ENCODE measurements around the gene RPLP2. TPM values are rescaled to one million over a fixed set of nuclear protein-coding genes. Genes with fewer than 3 reads are reported as not detected.

Gene RPLP2
- total and polyA plus RNA-seq, 7 experiments from 2014 or later: 2,266 to 5,944 (median 4,844) TPM

DNA sequence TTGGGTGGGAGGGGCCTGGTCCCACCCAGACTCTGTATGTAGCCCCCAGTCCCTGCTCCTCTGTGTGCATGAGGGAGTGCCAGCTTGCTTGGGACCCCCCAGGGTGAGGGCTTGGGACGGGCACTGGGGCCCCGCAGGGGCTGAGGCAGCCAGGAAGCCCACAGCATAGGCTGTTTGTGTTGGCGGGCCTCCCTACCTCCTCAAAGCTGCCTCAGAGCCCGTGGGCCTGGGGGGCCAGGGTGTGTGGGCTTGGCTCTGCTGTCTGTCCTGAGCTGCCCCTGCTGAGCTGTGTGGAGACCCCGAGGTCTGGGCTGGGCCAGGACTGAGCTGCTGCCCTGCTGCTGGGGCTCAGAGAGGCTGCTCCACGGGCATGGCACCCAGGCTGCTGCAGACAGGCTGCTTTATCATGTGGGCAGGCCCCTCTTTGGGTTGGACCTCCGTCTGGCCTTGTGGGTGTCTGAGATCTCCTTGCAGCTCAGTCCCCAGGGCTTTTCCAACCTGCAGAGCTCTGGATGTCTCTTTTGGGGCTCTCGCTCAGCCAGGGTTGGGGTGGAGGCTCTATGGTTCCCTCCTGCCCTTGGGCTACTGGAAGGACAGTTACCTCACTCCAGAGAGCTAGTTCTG, 36.2 kb downstream of the RPLP2 start:
- no peak for DNase-seq
- Histone ChIP-seq H3K36me3 (ENCODE audit: control insufficient read depth in 2 of 3, insufficient read depth in 3 of 3, low read length in 3 of 3) (peaks cover 0 to 4% (median 0%) of the 10 kb centered on the region in 3 experiments), H3K4me1 (ENCODE audit: control insufficient read depth in 2 of 2, insufficient read depth in 2 of 2, low read length in 2 of 2) (peaks cover 13 to 23% of the 10 kb centered on the region in 2 donors), H3K27ac (ENCODE audit: low read depth, low read length) (no peak overlapping the region), H3K4me3 (ENCODE audit: low read length) (no peak overlapping the region), H3K9me3 (ENCODE audit: control insufficient read depth in 2 of 3, low read length in 3 of 3) (no peaks in the 10 kb centered on the region), H3K27me3 (ENCODE audit: control insufficient read depth in 2 of 2, insufficient read depth in 2 of 2, low read length in 2 of 2) (peaks cover 0 to 6% of the 10 kb centered on the region in 2 donors)
- H3K9me3 Mint-ChIP-seq: no peaks in the 10 kb centered on the region
- CTCF ChIA-PET: interaction anchor here (0.6 to 0.7 kb wide), 2 partner anchors 108 to 209 kb away, joined by 3 read pairs; no protein-coding TSS in a partner anchor
- POLR2A ChIA-PET: interaction anchor here (1.0 kb wide), 1 partner anchor 205 kb away, joined by 3 read pairs; no protein-coding TSS in a partner anchor
- H3K27ac Mint-ChIP-seq: peak overlapping the region in 1 of 9 donors; percentile 8
- no peak for ATAC-seq
- intact Hi-C loops (cut with micrococcal nuclease): loop anchor here (5.0 to 10.0 kb wide), 3 partner anchors 66 to 539 kb away; partner anchors contain the start of genes BRSK2 (in 1 of the 2) and CHID1 (in 1 of the 2)
- H3K36me3 Mint-ChIP-seq: no peaks in the 10 kb centered on the region
- H3K4me3 Mint-ChIP-seq: peak overlapping the region in 1 of 10 donors; percentile 13
- H3K27me3 Mint-ChIP-seq: peaks cover 0 to 12% (median 0%) of the 10 kb centered on the region in 5 donors
- H3K4me1 Mint-ChIP-seq: peaks cover 5 to 22% (median 16%) of the 10 kb centered on the region in 7 donors

DNA sequence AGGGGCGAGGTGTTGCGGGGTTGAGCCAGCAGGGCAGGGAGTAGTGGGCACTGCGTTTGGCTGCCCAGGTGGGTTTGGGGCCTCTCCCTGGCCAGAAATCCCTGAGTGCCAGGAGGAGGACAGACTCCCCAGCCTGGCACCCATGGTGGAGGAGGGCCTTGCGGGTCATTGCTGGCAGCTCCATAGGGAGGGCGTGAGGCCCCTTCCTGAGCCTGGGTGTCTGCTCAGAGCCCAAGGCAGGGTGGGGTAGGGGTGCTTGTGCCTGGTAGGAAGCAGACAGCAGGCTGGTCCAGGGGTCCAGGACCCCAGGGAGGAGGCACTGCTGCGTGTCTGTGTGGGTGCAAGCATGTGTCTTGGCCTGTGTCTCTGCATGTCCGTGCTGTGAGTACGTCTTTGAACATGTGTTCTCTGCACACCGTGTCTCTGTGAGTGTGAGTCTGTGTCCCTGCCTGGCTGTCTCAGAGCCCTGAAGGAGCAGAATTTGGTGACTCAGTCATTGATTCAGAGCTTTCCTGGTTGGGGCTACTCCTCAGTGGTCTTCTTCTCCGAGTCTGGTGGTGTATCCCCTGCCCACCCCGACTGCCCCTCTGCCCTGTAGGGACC, 36.8 kb downstream of the RPLP2 start:
- Mint-ChIP-seq H3K4me3 (peak overlapping the region in 3 of 10 donors; percentile 10 to 13 (median 12)), H3K36me3 (no peaks in the 10 kb centered on the region), H3K27me3 (peaks cover 0 to 12% (median 0%) of the 10 kb centered on the region in 5 donors), H3K9me3 (no peaks in the 10 kb centered on the region), H3K27ac (no peak overlapping the region), H3K4me1 (peaks cover 5 to 17% (median 11%) of the 10 kb centered on the region in 7 donors)
- Histone ChIP-seq H3K4me1 (ENCODE audit: control insufficient read depth in 2 of 2, insufficient read depth in 2 of 2, low read length in 2 of 2) (peaks cover 7 to 18% of the 10 kb centered on the region in 2 donors), H3K27ac (ENCODE audit: low read depth, low read length) (no peak overlapping the region), H3K36me3 (ENCODE audit: control insufficient read depth in 2 of 3, insufficient read depth in 3 of 3, low read length in 3 of 3) (peaks cover 0 to 4% (median 0%) of the 10 kb centered on the region in 3 experiments), H3K9me3 (ENCODE audit: control insufficient read depth in 2 of 3, low read length in 3 of 3) (no peaks in the 10 kb centered on the region), H3K4me3 (ENCODE audit: low read length) (no peak overlapping the region), H3K27me3 (ENCODE audit: control insufficient read depth in 2 of 2, insufficient read depth in 2 of 2, low read length in 2 of 2) (peaks cover 0 to 6% of the 10 kb centered on the region in 2 donors)
- no peak for DNase-seq
- no peak for ATAC-seq
- POLR2A ChIA-PET: interaction anchor here (2.2 kb wide), 1 partner anchor 27 kb away, joined by 6 read pairs; no protein-coding TSS in a partner anchor
- intact Hi-C loops (cut with micrococcal nuclease): loop anchor here (5.0 to 10.0 kb wide), 3 partner anchors 66 to 538 kb away; partner anchors contain the start of genes BRSK2 (in 1 of the 2) and CHID1 (in 1 of the 2)
- CTCF ChIA-PET: interaction anchor here (0.7 kb wide), 1 partner anchor 107 kb away, joined by 3 read pairs; no protein-coding TSS in a partner anchor

DNA sequence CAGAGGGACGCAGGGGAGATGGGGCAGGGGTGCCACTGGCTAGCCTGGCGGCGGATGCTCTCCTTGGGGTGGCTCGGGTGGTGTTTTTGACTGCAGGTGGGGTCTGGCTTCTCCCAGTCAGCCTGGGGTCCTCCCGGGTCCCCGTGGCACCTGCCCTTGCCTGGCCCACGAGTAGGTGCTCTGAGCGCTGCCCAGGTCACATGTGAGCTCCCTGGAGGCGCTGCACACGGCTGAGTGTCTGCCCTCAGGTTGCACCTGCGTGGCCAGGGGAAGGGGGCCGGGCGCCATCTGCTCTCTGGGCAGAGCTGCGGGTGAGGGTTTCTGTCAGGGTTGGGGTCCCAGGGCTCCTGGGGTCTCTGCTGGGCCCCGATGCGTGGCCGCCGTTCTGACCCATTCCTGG, 38.1 kb downstream of the RPLP2 start:
- no peaks in the 10 kb centered on the region for H3K36me3 Mint-ChIP-seq
- H3K27me3 Mint-ChIP-seq: peaks cover 0 to 12% (median 0%) of the 10 kb centered on the region in 5 donors
- no peaks in the 10 kb centered on the region for H3K9me3 ChIP-seq (ENCODE audit: control insufficient read depth in 2 of 3, low read length in 3 of 3)
- intact Hi-C loops (cut with micrococcal nuclease): loop anchor here (1.0 to 10.0 kb wide), 5 partner anchors 63 to 537 kb away; partner anchors contain the start of genes CHID1 (in 2 of the 2) and BRSK2 (in 1 of the 2)
- H3K9me3 Mint-ChIP-seq: no peaks in the 10 kb centered on the region
- peaks cover 5 to 17% (median 11%) of the 10 kb centered on the region in 7 donors for H3K4me1 Mint-ChIP-seq
- no peak overlapping the region for H3K27ac ChIP-seq (ENCODE audit: low read depth, low read length)
- peaks cover 0 to 6% of the 10 kb centered on the region in 2 donors for H3K27me3 ChIP-seq (ENCODE audit: control insufficient read depth in 2 of 2, insufficient read depth in 2 of 2, low read length in 2 of 2)
- no peaks in the 10 kb centered on the region for H3K36me3 ChIP-seq (ENCODE audit: control insufficient read depth in 2 of 3, insufficient read depth in 3 of 3, low read length in 3 of 3)
- ChIA-PET POLR2A (interaction anchor here (0.5 to 2.2 kb wide), 2 partner anchors 28 to 209 kb away, joined by 3 to 6 read pairs; no protein-coding TSS in a partner anchor), CTCF (interaction anchor here (1.0 to 2.9 kb wide), 3 partner anchors 10 to 203 kb away, joined by 3 to 19 read pairs (median 3); partner anchors contain the start of gene CHID1)
- no peak overlapping the region for H3K4me3 ChIP-seq (ENCODE audit: low read length)
- ATAC-seq: no peak
- H3K4me1 ChIP-seq (ENCODE audit: control insufficient read depth in 2 of 2, insufficient read depth in 2 of 2, low read length in 2 of 2): peaks cover 7 to 18% of the 10 kb centered on the region in 2 donors
- no peak for DNase-seq
- peak overlapping the region in 1 of 10 donors; percentile 83 for H3K4me3 Mint-ChIP-seq
- no peak overlapping the region for H3K27ac Mint-ChIP-seq

DNA sequence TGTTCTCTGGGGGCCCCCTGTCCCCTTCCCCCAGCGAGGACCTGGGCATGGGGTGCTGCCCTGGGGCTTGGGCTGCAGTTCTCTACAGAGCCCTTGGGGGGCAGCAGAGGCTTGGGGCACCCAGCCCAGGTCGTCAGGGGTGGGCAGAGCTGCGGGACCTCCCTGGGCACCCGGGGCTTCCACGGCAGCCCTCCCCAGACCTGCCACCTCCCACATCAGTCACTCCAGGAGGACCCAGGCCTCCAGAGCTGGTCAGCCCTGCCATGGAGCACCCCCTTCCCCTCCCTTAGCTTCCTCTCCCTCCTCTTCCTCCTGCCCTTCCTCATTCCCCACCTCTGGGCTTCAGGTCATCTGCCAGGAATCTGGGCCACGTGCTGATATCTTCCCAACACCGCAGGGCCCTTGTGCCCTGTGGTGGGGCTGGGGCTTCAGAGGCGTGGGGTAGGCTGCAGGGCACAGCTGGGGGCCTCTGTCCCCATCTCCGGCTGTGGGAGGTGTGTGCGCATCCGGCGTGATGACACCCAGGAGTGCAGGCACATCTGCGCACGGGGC, 38.7 kb downstream of the RPLP2 start:
- Mint-ChIP-seq H3K4me3 (peak overlapping the region; percentile 14 to 83 (median 54)), H3K9me3 (no peaks in the 10 kb centered on the region), H3K4me1 (peaks cover 4 to 15% (median 10%) of the 10 kb centered on the region in 7 donors), H3K36me3 (no peaks in the 10 kb centered on the region), H3K27me3 (peaks cover 0 to 12% (median 0%) of the 10 kb centered on the region in 5 donors), H3K27ac (peak overlapping the region in 2 of 9 donors; percentile 25 to 62)
- ChIA-PET CTCF (interaction anchor here (0.7 to 2.9 kb wide), 6 partner anchors 10 to 202 kb away, joined by 3 to 19 read pairs (median 3); partner anchors contain the start of gene CHID1), POLR2A (interaction anchor here (2.2 kb wide), 1 partner anchor 29 kb away, joined by 6 read pairs; no protein-coding TSS in a partner anchor)
- Histone ChIP-seq H3K27ac (ENCODE audit: low read depth, low read length) (no peak overlapping the region), H3K27me3 (ENCODE audit: control insufficient read depth in 2 of 2, insufficient read depth in 2 of 2, low read length in 2 of 2) (peaks cover 0 to 6% of the 10 kb centered on the region in 2 donors), H3K36me3 (ENCODE audit: control insufficient read depth in 2 of 3, insufficient read depth in 3 of 3, low read length in 3 of 3) (no peaks in the 10 kb centered on the region), H3K9me3 (ENCODE audit: control insufficient read depth in 2 of 3, low read length in 3 of 3) (no peaks in the 10 kb centered on the region), H3K4me3 (ENCODE audit: low read length) (no peak overlapping the region), H3K4me1 (ENCODE audit: control insufficient read depth in 2 of 2, insufficient read depth in 2 of 2, low read length in 2 of 2) (peaks cover 7 to 15% of the 10 kb centered on the region in 2 donors)
- ATAC-seq (peak; percentile 75), DNase-seq (peak; percentile 32 to 77 (median 62))
- intact Hi-C loops (cut with micrococcal nuclease): loop anchor here (1.0 to 10.0 kb wide), 5 partner anchors 62 to 536 kb away; partner anchors contain the start of genes CHID1 (in 2 of the 2) and BRSK2 (in 1 of the 2)

DNA sequence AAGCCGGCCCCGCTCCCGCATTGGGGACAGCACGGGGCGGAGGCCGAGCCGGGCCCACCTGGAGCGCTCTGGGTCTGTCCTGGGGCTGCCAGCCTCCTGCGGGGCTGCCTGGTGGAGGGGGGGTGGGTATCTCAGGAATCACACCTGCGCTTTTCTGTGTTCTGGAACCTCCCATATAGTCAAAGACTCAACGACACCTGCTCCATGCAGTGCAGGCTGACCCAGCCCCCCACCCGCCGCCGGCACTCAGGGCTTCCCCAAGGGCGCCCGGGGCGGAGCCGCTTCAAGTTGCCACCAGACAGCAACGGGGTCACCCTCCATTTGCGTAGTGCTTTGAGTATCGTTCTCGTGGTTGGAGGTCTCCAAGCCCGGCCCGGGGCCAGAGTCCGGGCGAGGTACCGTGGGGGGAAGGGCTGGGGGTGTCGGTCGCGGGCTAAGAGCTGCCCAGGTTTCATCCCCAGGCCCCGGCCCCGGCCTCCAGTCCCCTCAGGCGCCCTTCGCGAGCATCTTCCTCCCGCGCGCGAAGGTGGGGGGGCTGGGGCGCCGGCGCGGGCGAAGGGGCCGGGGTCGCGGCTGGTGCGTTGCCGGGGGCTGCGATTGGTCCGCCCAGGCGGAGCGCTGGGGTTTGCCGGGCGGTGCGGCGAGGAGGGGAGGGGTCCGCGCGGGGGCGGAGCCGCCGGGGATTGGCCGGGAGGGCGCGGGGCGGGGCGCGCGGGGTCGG, 39.5 kb downstream of the RPLP2 start:
- ChIA-PET POLR2A (interaction anchor here (2.2 kb wide), 1 partner anchor 30 kb away, joined by 6 read pairs; no protein-coding TSS in a partner anchor), CTCF (interaction anchor here (1.0 to 2.9 kb wide), 3 partner anchors 9 to 201 kb away, joined by 3 to 19 read pairs (median 3); partner anchors contain the start of gene CHID1)
- DNase-seq (peak in 2 of 9 donors; percentile 33 to 67), ATAC-seq (peak; percentile 26)
- Histone ChIP-seq H3K36me3 (ENCODE audit: control insufficient read depth in 2 of 3, insufficient read depth in 3 of 3, low read length in 3 of 3) (no peaks in the 10 kb centered on the region), H3K9me3 (ENCODE audit: control insufficient read depth in 2 of 3, low read length in 3 of 3) (no peaks in the 10 kb centered on the region), H3K4me1 (ENCODE audit: control insufficient read depth in 2 of 2, insufficient read depth in 2 of 2, low read length in 2 of 2) (peaks cover 7% of the 10 kb centered on the region in 2 donors), H3K27me3 (ENCODE audit: control insufficient read depth in 2 of 2, insufficient read depth in 2 of 2, low read length in 2 of 2) (peaks cover 0 to 6% of the 10 kb centered on the region in 2 donors), H3K27ac (ENCODE audit: low read depth, low read length) (no peak overlapping the region), H3K4me3 (ENCODE audit: low read length) (peak overlapping the region; percentile 41)
- H3K9me3 Mint-ChIP-seq: no peaks in the 10 kb centered on the region
- H3K4me3 Mint-ChIP-seq: peak overlapping the region; percentile 36 to 83 (median 70)
- H3K4me1 Mint-ChIP-seq: peaks cover 0 to 10% (median 5%) of the 10 kb centered on the region in 7 donors
- no peak overlapping the region for H3K27ac Mint-ChIP-seq
- H3K27me3 Mint-ChIP-seq: peaks cover 0 to 10% (median 0%) of the 10 kb centered on the region in 5 donors
- intact Hi-C loops (cut with micrococcal nuclease): loop anchor here (2.0 to 10.0 kb wide), 4 partner anchors 62 to 536 kb away; partner anchors contain the start of genes CHID1 (in 2 of the 2) and BRSK2 (in 1 of the 2)
- no peaks in the 10 kb centered on the region for H3K36me3 Mint-ChIP-seq

Measured in naive thymus-derived CD4-positive, alpha-beta T cell (primary cell).